Measurements from ENCODE around the gene PAK1. TPM values are rescaled to one million over a fixed set of nuclear protein-coding genes. Genes with fewer than 3 reads are reported as not detected.

Gene PAK1
- total and polyA plus RNA-seq, 10 of the 15 experiments (the other 5 are each of a cell fraction or from before 2014, with no cell fraction given) = 43.8 to 321 (median 110) TPM

DNA sequence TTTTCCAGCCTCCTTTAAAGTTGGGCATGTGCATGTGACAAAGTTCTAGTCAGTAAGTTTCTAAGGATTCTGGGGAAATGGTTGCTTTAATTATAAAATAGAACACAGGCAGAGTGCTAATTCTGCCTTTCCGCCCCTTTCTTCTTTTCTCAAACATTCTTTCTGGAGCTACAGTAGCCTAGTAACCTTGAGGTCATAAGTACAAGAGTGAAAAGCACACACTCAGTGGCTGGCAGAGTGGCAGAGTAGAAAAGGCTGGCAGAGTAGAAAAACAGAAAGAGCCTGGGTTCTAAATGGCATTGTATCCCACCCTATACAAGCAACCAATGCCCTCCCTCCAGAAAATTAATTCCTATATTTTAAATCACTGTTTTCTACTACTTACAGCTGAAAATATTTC is 51.2 kb downstream of the PAK1 start:
- Histone ChIP-seq H3K4me3 (no peak overlapping the region), H3K9ac (ENCODE audit: control insufficient read depth, insufficient read depth, low read length) (no peak overlapping the region), H3K27me3 (replicated peaks in 1 of 2; ENCODE audit: control insufficient read depth in 2 of 2, insufficient read depth in 2 of 2, low read length in 1 of 2) (no peaks in the 10 kb centered on the region), H3K36me3 (ENCODE audit: control insufficient read depth in 2 of 2, insufficient read depth in 2 of 2, low read length in 1 of 2) (0 out of 4 replicates have a peak, but pooled peaks cover 0 to 3% of the 10 kb centered on the region in 2 experiments), H2AFZ (ENCODE audit: control insufficient read depth, low read depth, low read length) (no peak overlapping the region), H3K4me2 (ENCODE audit: control insufficient read depth, insufficient read depth) (no peak overlapping the region), H3K27ac (ENCODE audit: control insufficient read depth, insufficient read depth) (no peak overlapping the region), H3K79me2 (ENCODE audit: control insufficient read depth, insufficient read depth, low read length) (peaks cover 26% of the 10 kb centered on the region), H4K20me1 (ENCODE audit: control insufficient read depth, insufficient read depth) (no peaks in the 10 kb centered on the region), H3K9me3 (replicated peaks; ENCODE audit: control insufficient read depth, insufficient read depth, low read length) (no peaks in the 10 kb centered on the region), H3K4me1 (ENCODE audit: control insufficient read depth, insufficient read depth, low read length) (peaks cover 8% of the 10 kb centered on the region)
- in situ Hi-C loops (cut with MboI) (no loop called here), intact Hi-C loops (cut with micrococcal nuclease; ENCODE audit: unreplicated experiment) (no loop called here)
- ATAC-seq = no peak
- SMC1A ChIA-PET (ENCODE audit: uncharacterized antibody, unreplicated experiment) = interaction anchor here (0.7 to 2.5 kb wide), 5 partner anchors 8 to 16 kb away, joined by 3 to 10 read pairs (median 4); no protein-coding TSS in a partner anchor
- BruUV-seq (replicated peaks) = no TSS peak
- RAD21 ChIA-PET (ENCODE audit: unreplicated experiment) = interaction anchor here (0.9 kb wide), 1 partner anchor 48 kb away, joined by 3 read pairs; no protein-coding TSS in a partner anchor
- 100% methylated on average over 1 of the region's 1 CpG for WGBS (ENCODE audit: insufficient coverage, insufficient replicate concordance, low lambda C conversion rate, missing lambda C conversion rate)
- POLR2A ChIA-PET = interaction anchor here (1.3 kb wide), 1 partner anchor 27 kb away, joined by 4 read pairs; no protein-coding TSS in a partner anchor
- DNase-seq (ENCODE audit: low read depth, low spot score) = no peak
- CTCF ChIA-PET = interaction anchor here (0.7 kb wide), 1 partner anchor 19 kb away, joined by 3 read pairs; no protein-coding TSS in a partner anchor
- FAIRE-seq = no peak
- TF ChIP-seq NR2F1 (conservative IDR thresholded peaks at IDR 0.05) (no peak), CBX5 (IDR thresholded peaks at IDR 0.05; ENCODE audit: low read depth) (no peak), LARP7 (IDR thresholded peaks at IDR 0.05) (no peak), GATAD2B (conservative IDR thresholded peaks at IDR 0.05; ENCODE audit: low read depth) (no peak)
- TF ChIP-seq, protein P1, sequence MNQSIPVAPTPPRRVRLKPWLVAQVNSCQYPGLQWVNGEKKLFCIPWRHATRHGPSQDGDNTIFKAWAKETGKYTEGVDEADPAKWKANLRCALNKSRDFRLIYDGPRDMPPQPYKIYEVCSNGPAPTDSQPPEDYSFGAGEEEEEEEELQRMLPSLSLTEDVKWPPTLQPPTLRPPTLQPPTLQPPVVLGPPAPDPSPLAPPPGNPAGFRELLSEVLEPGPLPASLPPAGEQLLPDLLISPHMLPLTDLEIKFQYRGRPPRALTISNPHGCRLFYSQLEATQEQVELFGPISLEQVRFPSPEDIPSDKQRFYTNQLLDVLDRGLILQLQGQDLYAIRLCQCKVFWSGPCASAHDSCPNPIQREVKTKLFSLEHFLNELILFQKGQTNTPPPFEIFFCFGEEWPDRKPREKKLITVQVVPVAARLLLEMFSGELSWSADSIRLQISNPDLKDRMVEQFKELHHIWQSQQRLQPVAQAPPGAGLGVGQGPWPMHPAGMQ (IDR thresholded peaks at IDR 0.05; ENCODE audit: borderline replicate concordance) = no peak
- TF ChIP-seq, protein P2, sequence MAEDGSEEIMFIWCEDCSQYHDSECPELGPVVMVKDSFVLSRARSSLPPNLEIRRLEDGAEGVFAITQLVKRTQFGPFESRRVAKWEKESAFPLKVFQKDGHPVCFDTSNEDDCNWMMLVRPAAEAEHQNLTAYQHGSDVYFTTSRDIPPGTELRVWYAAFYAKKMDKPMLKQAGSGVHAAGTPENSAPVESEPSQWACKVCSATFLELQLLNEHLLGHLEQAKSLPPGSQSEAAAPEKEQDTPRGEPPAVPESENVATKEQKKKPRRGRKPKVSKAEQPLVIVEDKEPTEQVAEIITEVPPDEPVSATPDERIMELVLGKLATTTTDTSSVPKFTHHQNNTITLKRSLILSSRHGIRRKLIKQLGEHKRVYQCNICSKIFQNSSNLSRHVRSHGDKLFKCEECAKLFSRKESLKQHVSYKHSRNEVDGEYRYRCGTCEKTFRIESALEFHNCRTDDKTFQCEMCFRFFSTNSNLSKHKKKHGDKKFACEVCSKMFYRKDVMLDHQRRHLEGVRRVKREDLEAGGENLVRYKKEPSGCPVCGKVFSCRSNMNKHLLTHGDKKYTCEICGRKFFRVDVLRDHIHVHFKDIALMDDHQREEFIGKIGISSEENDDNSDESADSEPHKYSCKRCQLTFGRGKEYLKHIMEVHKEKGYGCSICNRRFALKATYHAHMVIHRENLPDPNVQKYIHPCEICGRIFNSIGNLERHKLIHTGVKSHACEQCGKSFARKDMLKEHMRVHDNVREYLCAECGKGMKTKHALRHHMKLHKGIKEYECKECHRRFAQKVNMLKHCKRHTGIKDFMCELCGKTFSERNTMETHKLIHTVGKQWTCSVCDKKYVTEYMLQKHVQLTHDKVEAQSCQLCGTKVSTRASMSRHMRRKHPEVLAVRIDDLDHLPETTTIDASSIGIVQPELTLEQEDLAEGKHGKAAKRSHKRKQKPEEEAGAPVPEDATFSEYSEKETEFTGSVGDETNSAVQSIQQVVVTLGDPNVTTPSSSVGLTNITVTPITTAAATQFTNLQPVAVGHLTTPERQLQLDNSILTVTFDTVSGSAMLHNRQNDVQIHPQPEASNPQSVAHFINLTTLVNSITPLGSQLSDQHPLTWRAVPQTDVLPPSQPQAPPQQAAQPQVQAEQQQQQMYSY (CRISPR knock-in tag; IDR thresholded peaks at IDR 0.05) = no peak

All from GM12878 (cell line).